Measurements from ENCODE around the gene SLC9A4. TPM values are rescaled to one million over a fixed set of nuclear protein-coding genes. Genes with fewer than 3 reads are reported as not detected.

Gene SLC9A4
- total and polyA plus RNA-seq, 9 of the 15 experiments (the other 6 are each of a cell fraction or from before 2014, with no cell fraction given), result 0.04 to 0.15 (median 0.04) TPM; not detected in 5

GRCh38 chr2:102423368-102423767, 49.7 kb upstream of the SLC9A4 start (continued):
- peak in 1 of 2 experiments; percentile 80; a peak in 2 of 4 replicates for TF ChIP-seq TEAD1 (CRISPR knock-in tag; IDR thresholded peaks at IDR 0.05)
- no peak for TF ChIP-seq FOXO4 (CRISPR knock-in tag; IDR thresholded peaks at IDR 0.05)
- TF ChIP-seq ZNF408 (CRISPR knock-in tag; IDR thresholded peaks at IDR 0.05; ENCODE audit: low read depth), result no peak
- TF ChIP-seq, protein P1, sequence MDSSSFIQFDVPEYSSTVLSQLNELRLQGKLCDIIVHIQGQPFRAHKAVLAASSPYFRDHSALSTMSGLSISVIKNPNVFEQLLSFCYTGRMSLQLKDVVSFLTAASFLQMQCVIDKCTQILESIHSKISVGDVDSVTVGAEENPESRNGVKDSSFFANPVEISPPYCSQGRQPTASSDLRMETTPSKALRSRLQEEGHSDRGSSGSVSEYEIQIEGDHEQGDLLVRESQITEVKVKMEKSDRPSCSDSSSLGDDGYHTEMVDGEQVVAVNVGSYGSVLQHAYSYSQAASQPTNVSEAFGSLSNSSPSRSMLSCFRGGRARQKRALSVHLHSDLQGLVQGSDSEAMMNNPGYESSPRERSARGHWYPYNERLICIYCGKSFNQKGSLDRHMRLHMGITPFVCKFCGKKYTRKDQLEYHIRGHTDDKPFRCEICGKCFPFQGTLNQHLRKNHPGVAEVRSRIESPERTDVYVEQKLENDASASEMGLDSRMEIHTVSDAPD (CRISPR knock-in tag; IDR thresholded peaks at IDR 0.05), result 0 out of 2 replicates have a peak, but pooled peaks have one; percentile 9
- TF ChIP-seq, protein P2, sequence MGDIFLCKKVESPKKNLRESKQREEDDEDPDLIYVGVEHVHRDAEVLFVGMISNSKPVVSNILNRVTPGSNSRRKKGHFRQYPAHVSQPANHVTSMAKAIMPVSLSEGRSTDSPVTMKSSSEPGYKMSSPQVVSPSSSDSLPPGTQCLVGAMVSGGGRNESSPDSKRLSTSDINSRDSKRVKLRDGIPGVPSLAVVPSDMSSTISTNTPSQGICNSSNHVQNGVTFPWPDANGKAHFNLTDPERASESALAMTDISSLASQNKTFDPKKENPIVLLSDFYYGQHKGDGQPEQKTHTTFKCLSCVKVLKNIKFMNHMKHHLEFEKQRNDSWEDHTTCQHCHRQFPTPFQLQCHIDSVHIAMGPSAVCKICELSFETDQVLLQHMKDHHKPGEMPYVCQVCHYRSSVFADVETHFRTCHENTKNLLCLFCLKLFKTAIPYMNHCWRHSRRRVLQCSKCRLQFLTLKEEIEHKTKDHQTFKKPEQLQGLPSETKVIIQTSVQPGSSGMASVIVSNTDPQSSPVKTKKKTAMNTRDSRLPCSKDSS (IDR thresholded peaks at IDR 0.05; ENCODE audit: low read depth, partially characterized antibody), result no peak
- TF ChIP-seq ZC3H4 (CRISPR knock-in tag; IDR thresholded peaks at IDR 0.05; ENCODE audit: borderline replicate concordance), result no peak
- TF ChIP-seq SMARCB1 (IDR thresholded peaks at IDR 0.05; ENCODE audit: insufficient read length, low read depth), result no peak
- no peak for TF ChIP-seq CTBP1 (IDR thresholded peaks at IDR 0.05; ENCODE audit: borderline replicate concordance)
- TF ChIP-seq NCOA1 (IDR thresholded peaks at IDR 0.05; ENCODE audit: low read depth), result no peak
- peak; percentile 90; the same call in 1 of the 2 replicates for TF ChIP-seq ARID3B (CRISPR knock-in tag; IDR thresholded peaks at IDR 0.05; ENCODE audit: borderline replicate concordance)
- TF ChIP-seq MXD1 (CRISPR knock-in tag; IDR thresholded peaks at IDR 0.05; ENCODE audit: borderline replicate concordance, poor library complexity, severe bottlenecking), result no peak
- TF ChIP-seq MCM5 (IDR thresholded peaks at IDR 0.05; ENCODE audit: low read depth), result no peak
- no peak for TF ChIP-seq ZMIZ1 (IDR thresholded peaks at IDR 0.05; ENCODE audit: low read depth in 2 of 2, low read length in 2 of 2)
- TF ChIP-seq, protein P3, sequence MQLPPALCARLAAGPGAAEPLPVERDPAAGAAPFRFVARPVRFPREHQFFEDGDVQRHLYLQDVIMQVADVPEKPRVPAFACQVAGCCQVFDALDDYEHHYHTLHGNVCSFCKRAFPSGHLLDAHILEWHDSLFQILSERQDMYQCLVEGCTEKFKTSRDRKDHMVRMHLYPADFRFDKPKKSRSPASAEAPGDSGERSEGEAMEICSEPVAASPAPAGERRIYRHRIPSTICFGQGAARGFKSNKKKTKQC (CRISPR knock-in tag; IDR thresholded peaks at IDR 0.05), result no peak
- no peak for TF ChIP-seq ZNF561 (CRISPR knock-in tag; conservative IDR thresholded peaks at IDR 0.05)

Data from K562 (cell line).